ENCODE results near the gene NUDT8.

The NUDT8 gene

GRCh38 chr11:67657300-67657699 is 27.6 kb upstream of the NUDT8 start:
- H3K4me3 ChIP-seq (ENCODE audit: control insufficient read depth, low read depth, low read length), result no peak overlapping the region
- TF ChIP-seq CTCF (IDR thresholded peaks at IDR 0.05; ENCODE audit: control insufficient read depth, insufficient read depth, low read depth, low read length, missing control alignments), result no peak
- DNase-seq (ENCODE audit: low read depth), result no peak

GRCh38 chr11:67656278-67656922 is 26.7 kb upstream of the NUDT8 start:
- H3K4me3 ChIP-seq (ENCODE audit: control insufficient read depth, low read depth, low read length), result no peak overlapping the region
- TF ChIP-seq CTCF (IDR thresholded peaks at IDR 0.05; ENCODE audit: control insufficient read depth, insufficient read depth, low read depth, low read length, missing control alignments), result no peak
- DNase-seq (ENCODE audit: low read depth), result no peak

GRCh38 chr11:67654225-67654624 is 24.5 kb upstream of the NUDT8 start:
- DNase-seq (ENCODE audit: low read depth), result no peak
- H3K4me3 ChIP-seq (ENCODE audit: control insufficient read depth, low read depth, low read length), result no peak overlapping the region
- no peak for TF ChIP-seq CTCF (IDR thresholded peaks at IDR 0.05; ENCODE audit: control insufficient read depth, insufficient read depth, low read depth, low read length, missing control alignments)

- no peak for DNase-seq (ENCODE audit: low read depth)
Measured at GRCh38 chr11:67652965-67653845, 23.5 kb upstream of the NUDT8 start.

GRCh38 chr11:67651976-67652781 is 22.4 kb upstream of the NUDT8 start:
- no peak overlapping the region for H3K4me3 ChIP-seq (ENCODE audit: control insufficient read depth, low read depth, low read length)
- TF ChIP-seq CTCF (IDR thresholded peaks at IDR 0.05; ENCODE audit: control insufficient read depth, insufficient read depth, low read depth, low read length, missing control alignments), result no peak
- no peak for DNase-seq (ENCODE audit: low read depth)

More at GRCh38 chr11:67652965-67653845, 23.5 kb upstream of the NUDT8 start:
- TF ChIP-seq CTCF (IDR thresholded peaks at IDR 0.05; ENCODE audit: control insufficient read depth, insufficient read depth, low read depth, low read length, missing control alignments), result no peak
- H3K4me3 ChIP-seq (ENCODE audit: control insufficient read depth, low read depth, low read length), result no peak overlapping the region

All from AG09309 (cell line).